ENCODE data around the gene ICA1L.

DNA sequence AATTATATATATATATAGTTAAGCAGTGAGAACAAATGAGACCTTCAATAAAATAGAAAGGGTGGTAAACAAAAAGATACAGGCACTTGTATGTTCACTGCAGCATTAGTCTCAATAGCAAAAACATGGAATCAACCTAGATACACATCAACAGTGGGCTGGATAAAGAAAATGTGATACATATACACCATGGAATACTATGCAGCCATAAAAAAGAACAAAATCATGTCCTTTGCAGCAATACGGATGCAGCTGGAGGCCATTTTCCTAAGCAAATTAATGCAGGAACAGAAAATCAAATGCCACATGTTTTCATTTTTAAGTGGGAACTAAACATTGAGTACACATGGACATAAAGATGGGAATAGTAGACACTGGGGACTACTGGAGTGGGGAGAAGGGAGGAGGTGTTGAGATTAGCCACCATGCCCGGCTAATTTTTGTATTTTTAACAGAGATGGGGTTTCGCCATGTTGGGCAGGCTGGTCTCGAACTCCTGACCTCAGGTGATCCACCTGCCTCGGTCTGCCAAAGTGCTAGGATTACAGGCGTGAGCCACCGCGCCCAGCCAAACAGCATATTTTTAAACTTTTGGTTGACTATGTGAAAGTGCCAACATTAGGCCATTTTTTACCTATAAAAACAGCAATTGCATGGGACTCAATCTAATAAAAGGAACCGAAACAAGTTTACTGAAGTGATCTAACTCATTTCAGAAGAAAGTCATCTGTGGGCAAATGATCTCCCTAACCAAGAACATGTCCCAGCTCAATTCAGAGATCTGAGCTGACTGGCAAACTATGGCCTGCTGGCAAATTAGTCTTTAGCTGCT lies 23.7 kb downstream of the ICA1L start:
- TF ChIP-seq, protein P1, sequence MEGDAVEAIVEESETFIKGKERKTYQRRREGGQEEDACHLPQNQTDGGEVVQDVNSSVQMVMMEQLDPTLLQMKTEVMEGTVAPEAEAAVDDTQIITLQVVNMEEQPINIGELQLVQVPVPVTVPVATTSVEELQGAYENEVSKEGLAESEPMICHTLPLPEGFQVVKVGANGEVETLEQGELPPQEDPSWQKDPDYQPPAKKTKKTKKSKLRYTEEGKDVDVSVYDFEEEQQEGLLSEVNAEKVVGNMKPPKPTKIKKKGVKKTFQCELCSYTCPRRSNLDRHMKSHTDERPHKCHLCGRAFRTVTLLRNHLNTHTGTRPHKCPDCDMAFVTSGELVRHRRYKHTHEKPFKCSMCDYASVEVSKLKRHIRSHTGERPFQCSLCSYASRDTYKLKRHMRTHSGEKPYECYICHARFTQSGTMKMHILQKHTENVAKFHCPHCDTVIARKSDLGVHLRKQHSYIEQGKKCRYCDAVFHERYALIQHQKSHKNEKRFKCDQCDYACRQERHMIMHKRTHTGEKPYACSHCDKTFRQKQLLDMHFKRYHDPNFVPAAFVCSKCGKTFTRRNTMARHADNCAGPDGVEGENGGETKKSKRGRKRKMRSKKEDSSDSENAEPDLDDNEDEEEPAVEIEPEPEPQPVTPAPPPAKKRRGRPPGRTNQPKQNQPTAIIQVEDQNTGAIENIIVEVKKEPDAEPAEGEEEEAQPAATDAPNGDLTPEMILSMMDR (IDR thresholded peaks at IDR 0.05) = no peak
- TF ChIP-seq POLR2AphosphoS5 (IDR thresholded peaks at IDR 0.05) (no peak), POLR2A (IDR thresholded peaks at IDR 0.05) (no peak)

All from prostate gland (tissue), 2 donors.